Activated B cell treated with CpG ODN at 0.5 μM for 24 hours (primary cell): Measurements from ENCODE around the gene ILKAP. TPM values are rescaled to one million over a fixed set of nuclear protein-coding genes. Genes with fewer than 3 reads are reported as not detected.

Experiments
- ATAC-seq: fragments of 200-7000 bp; cut with Tn5 transposase; one replicate; pipeline ENCODE4 v1.10.0; 2021; ENCODE audit warnings: low read depth, mild to moderate bottlenecking, moderate library complexity
- CTCF ChIA-PET: fragments of 350-600 bp; sonication (Branson Sonifier 250); formaldehyde crosslinking; loops from one replicate; lab custom pipeline; 2021; ENCODE audit warnings: antibody characterized with exemption; lab: Charles Lee
- POLR2A ChIA-PET: fragments of 350-600 bp; sonication (Branson Sonifier 250); formaldehyde crosslinking; loops from one replicate; lab custom pipeline; 2021; ENCODE audit warnings: antibody characterized with exemption; lab: Charles Lee
- DNase-seq: peaks from one replicate; pipeline ENCODE4 v3.0.0; 2022
- H3K27ac Mint-ChIP-seq: one replicate; pipeline ENCODE4 v1.8.0; 2020; ENCODE audit warnings: mixed read lengths
- H3K27me3 Mint-ChIP-seq: one replicate; pipeline ENCODE4 v1.8.0; 2021; ENCODE audit warnings: mixed read lengths
- H3K36me3 Mint-ChIP-seq: one replicate; pipeline ENCODE4 v1.8.0; 2021; ENCODE audit warnings: low read depth, mixed read lengths
- H3K4me1 Mint-ChIP-seq: one replicate; pipeline ENCODE4 v1.8.0; 2021; ENCODE audit warnings: mixed read lengths
- H3K4me3 Mint-ChIP-seq: one replicate; pipeline ENCODE4 v1.8.0; 2020; ENCODE audit warnings: mild to moderate bottlenecking, mixed read lengths
- H3K9me3 Mint-ChIP-seq: one replicate; pipeline ENCODE4 v1.8.0; 2020; ENCODE audit warnings: mixed read lengths
- intact Hi-C: fragments of 100-400 bp; cut with micrococcal nuclease; formaldehyde crosslinking; loops from one replicate; pipeline ENCODE4 v1.15.1; 2024
- total RNA-seq: library from RNA; stranded (reverse); gene quantifications from 2 replicates; pipeline ENCODE4 v1.2.3, GENCODE V29; 2022
- TF ChIP-seq, protein P1 (sequence below): fragments of 200-600 bp; IDR thresholded peaks from one replicate; pipeline ENCODE4 v1.8.0; 2022; ENCODE audit warnings: antibody characterized with exemption, mild to moderate bottlenecking

The ILKAP gene
- total RNA-seq, 1 donor from 2014 or later = 77.3 TPM

DNA sequence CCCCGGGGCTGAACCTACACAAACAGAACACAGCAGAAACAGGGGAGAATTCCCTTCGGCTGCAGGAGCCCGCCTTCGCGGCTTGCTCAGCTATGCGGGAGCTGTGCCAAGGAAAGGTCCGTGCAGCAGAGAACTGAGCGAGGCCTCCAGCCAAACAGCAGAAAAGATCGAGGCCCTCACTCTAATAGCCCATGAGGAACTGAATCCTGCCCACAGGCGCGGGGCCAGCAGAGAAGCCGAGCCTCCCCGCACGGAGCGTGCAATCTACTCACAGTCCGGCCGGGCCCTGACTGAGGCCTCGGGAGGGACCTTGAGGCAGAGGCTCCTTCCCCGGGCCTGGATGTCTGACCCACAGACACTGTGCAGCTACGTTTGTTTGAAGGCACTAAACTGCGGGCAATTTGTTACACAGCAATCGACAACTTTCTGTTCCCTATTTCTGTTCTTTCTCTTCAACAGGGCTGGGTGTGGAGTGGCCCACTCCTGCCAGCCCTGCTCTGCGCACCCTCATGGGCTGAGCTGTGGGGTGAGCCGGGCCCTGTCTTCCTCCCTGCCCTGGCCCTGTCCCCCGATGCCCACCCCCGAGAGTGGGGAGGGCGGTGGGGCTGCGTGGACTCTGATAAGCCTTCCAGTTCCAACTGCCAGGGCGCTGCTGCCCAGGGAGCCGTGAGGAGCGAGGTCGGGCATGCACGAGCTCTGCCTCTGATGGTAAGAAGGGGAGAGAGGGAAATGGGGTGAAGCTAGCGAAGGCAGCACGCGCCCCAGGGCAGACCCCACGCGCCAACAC, 22.6 kb upstream of the ILKAP start:
- intact Hi-C loops = no loop called here
- TF ChIP-seq, protein P1, sequence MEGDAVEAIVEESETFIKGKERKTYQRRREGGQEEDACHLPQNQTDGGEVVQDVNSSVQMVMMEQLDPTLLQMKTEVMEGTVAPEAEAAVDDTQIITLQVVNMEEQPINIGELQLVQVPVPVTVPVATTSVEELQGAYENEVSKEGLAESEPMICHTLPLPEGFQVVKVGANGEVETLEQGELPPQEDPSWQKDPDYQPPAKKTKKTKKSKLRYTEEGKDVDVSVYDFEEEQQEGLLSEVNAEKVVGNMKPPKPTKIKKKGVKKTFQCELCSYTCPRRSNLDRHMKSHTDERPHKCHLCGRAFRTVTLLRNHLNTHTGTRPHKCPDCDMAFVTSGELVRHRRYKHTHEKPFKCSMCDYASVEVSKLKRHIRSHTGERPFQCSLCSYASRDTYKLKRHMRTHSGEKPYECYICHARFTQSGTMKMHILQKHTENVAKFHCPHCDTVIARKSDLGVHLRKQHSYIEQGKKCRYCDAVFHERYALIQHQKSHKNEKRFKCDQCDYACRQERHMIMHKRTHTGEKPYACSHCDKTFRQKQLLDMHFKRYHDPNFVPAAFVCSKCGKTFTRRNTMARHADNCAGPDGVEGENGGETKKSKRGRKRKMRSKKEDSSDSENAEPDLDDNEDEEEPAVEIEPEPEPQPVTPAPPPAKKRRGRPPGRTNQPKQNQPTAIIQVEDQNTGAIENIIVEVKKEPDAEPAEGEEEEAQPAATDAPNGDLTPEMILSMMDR = no peak
- Mint-ChIP-seq H3K9me3 (no peaks in the 10 kb centered on the region), H3K4me1 (peaks cover 7% of the 10 kb centered on the region), H3K36me3 (peaks cover 3% of the 10 kb centered on the region), H3K27me3 (peaks cover 2% of the 10 kb centered on the region), H3K27ac (no peak overlapping the region), H3K4me3 (no peak overlapping the region)
- no peak for ATAC-seq
- ChIA-PET POLR2A (interaction anchor here (1.0 kb wide), 1 partner anchor 22 kb away, joined by 3 read pairs; no protein-coding TSS in a partner anchor), CTCF (no interaction called here)
- no peak for DNase-seq

DNA sequence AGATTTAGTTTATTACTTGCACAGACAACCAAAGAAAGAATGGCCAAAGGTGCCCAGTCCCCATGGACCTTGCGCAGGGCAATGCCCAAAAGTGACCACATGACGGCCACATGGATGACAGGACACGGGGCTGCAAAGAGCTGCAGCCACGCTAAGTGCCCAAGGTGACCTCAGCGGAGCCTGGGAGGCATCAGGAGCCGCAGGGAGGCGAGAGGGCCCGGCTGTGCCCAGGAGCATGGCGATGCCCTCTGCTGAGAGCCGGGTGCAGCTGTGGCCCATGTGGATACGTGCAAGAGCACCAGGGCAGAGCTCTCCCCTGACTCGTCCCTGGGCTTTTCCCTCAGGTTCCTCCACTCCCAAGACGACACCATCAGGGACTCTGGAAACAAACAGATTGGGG, 21.6 kb upstream of the ILKAP start:
- POLR2A ChIA-PET = no interaction called here

DNA sequence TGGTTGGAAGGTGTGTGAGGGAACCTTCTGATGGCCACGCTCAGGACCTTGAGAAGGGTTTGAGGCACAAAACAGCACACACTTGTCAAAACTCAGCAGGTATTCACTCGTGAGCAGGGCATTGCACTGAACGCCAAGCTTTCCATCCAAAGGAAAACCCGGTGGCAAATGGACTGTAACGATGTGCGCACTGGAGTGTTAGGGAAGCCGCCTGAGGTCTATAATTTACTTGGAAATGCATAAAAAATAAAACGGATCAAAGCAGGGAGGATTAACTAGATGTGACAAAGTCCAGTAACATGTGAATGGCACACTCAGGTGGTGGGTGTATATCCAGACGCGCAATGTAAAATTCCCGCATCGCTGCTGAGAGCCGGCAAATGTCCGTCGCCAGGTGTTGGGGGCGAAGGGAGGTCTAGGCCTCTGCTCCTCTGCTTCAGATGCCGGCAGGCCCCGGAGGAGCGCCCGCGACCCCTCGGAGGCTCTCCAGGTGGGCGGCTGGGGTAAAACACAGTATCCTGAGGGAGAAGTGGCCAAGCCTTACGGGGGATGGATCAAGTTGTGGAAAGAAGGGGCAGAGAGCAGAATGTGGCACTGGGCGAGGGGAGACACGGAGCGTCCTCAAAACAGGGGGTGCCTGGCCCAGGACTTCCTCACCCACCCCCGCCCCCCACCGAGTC, 21.0 kb upstream of the ILKAP start:
- DNase-seq = no peak
- H3K36me3 Mint-ChIP-seq = peaks cover 3% of the 10 kb centered on the region
- H3K4me3 Mint-ChIP-seq = no peak overlapping the region
- H3K27ac Mint-ChIP-seq = no peak overlapping the region
- H3K4me1 Mint-ChIP-seq = no peaks in the 10 kb centered on the region
- H3K9me3 Mint-ChIP-seq = no peaks in the 10 kb centered on the region
- intact Hi-C loops = no loop called here
- no peak for ATAC-seq
- ChIA-PET CTCF (no interaction called here), POLR2A (no interaction called here)
- TF ChIP-seq, protein P1 = no peak
- H3K27me3 Mint-ChIP-seq = peaks cover 2% of the 10 kb centered on the region

More for the DNA sequence above, 21.6 kb upstream of the ILKAP start:
- H3K27me3 Mint-ChIP-seq = peaks cover 2% of the 10 kb centered on the region
- H3K9me3 Mint-ChIP-seq = no peaks in the 10 kb centered on the region
- ATAC-seq = no peak
- H3K27ac Mint-ChIP-seq = no peak overlapping the region
- TF ChIP-seq, protein P1 = no peak
- DNase-seq = no peak
- intact Hi-C loops = no loop called here
- peaks cover 3% of the 10 kb centered on the region for H3K36me3 Mint-ChIP-seq
- H3K4me3 Mint-ChIP-seq = no peak overlapping the region
- CTCF ChIA-PET = no interaction called here
- no peaks in the 10 kb centered on the region for H3K4me1 Mint-ChIP-seq

DNA sequence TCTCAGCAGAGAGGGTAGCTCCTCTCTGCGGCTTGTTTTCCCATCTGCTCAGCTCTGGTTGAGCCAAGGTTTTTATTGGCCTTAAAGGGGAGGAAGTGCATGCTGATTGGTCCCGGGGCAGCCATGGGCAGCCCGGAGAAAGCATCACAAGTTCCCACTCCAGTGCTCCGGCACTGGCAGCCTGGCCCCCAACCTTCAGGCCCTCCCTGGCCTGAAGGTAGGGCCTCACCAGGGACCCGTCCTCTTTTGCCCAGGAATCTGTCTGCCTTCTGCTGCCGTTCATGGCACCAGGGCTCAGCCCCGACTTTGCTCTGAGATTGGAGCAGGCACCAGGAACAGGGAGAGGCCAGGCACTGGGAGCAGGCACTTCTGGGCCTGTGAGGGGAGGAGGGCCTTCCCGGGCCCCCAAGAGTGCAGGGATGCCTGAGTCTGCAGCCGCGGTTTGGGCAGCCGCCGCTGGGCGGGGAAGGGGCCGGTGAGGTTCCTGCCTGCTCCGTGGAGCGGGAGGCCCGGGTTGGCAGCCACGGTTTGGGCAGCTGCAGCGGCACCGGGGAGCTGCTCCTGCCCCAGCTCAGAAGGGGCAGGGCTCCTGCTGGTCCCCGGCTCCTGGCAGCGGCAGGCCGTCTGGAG, 17.5 kb upstream of the ILKAP start:
- ATAC-seq (no peak), DNase-seq (no peak)
- H3K4me1 Mint-ChIP-seq = no peaks in the 10 kb centered on the region
- TF ChIP-seq, protein P1 = no peak
- ChIA-PET POLR2A (interaction anchor here (1.0 kb wide), 1 partner anchor 17 kb away, joined by 4 read pairs; no protein-coding TSS in a partner anchor), CTCF (interaction anchor here (0.8 kb wide), 1 partner anchor 40 kb away, joined by 3 read pairs; no protein-coding TSS in a partner anchor)
- peaks cover 8% of the 10 kb centered on the region for H3K27me3 Mint-ChIP-seq
- H3K36me3 Mint-ChIP-seq = peaks cover 3% of the 10 kb centered on the region
- no peaks in the 10 kb centered on the region for H3K9me3 Mint-ChIP-seq
- intact Hi-C loops = no loop called here
- peak overlapping the region; percentile 35 for H3K4me3 Mint-ChIP-seq
- H3K27ac Mint-ChIP-seq = no peak overlapping the region
